ENCODE measurements around the gene MBP. TPM values are rescaled to one million over a fixed set of nuclear protein-coding genes. Genes with fewer than 3 reads are reported as not detected.

Gene MBP
- total RNA-seq, 1 donor from 2014 or later = 92.7 TPM

DNA sequence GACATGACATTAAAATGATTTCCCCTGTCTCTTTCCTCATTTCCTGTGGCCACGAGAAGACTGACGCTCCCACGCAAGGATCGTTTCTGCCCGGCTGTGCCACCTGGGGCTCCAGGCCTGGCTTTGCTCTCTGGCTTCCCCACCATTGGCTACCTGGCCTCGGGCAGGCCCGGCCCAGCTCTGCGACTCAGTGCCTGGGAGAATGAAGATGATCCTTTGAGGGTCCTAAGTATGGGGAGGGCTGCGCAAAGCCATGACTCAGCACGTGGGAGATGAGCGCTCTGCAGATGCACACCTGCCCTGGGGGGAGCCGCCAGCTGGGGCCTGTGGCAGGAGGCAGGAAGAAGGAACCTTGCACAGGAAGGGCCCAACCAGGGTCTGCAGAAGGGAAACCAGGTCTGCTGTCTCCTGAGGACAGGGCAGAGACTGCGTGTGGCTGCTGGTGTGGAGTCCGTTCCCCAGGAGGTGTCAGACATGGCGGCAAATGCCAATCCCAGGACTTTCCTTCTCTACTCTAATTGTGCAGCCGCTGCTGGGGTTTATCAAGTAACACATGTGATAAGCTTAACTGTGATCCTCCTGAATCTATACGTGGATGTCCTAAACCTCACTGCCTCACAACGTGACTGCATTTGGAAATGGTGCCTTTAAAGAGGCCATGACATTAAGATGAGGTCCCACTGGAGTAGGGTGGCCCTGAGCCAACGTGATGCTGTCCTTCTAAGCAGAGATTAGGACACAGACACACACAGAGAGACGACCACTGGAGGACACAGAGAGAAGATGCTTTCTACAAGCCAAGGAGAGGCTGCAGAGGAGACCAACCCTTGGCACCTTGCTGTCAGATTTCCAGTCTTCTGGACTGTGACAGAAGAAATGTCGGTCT, 32.9 kb downstream of the MBP start:
- ATAC-seq (ENCODE audit: low read depth) (no peak), DNase-seq (no peak)
- peaks cover 61% of the 10 kb centered on the region for H3K36me3 Mint-ChIP-seq (ENCODE audit: low read depth)
- TF ChIP-seq, protein P1, sequence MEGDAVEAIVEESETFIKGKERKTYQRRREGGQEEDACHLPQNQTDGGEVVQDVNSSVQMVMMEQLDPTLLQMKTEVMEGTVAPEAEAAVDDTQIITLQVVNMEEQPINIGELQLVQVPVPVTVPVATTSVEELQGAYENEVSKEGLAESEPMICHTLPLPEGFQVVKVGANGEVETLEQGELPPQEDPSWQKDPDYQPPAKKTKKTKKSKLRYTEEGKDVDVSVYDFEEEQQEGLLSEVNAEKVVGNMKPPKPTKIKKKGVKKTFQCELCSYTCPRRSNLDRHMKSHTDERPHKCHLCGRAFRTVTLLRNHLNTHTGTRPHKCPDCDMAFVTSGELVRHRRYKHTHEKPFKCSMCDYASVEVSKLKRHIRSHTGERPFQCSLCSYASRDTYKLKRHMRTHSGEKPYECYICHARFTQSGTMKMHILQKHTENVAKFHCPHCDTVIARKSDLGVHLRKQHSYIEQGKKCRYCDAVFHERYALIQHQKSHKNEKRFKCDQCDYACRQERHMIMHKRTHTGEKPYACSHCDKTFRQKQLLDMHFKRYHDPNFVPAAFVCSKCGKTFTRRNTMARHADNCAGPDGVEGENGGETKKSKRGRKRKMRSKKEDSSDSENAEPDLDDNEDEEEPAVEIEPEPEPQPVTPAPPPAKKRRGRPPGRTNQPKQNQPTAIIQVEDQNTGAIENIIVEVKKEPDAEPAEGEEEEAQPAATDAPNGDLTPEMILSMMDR (IDR thresholded peaks at IDR 0.05) = no peak
- H3K27me3 Mint-ChIP-seq = no peaks in the 10 kb centered on the region
- intact Hi-C loops (cut with micrococcal nuclease) = loop anchor here (5.0 kb wide), 1 partner anchor 97 kb away; no protein-coding TSS in a partner anchor
- peaks cover 84% of the 10 kb centered on the region for H3K4me1 Mint-ChIP-seq
- ChIA-PET CTCF (interaction anchor here (1.5 kb wide), 1 partner anchor 112 kb away, joined by 4 read pairs; no protein-coding TSS in a partner anchor), POLR2A (interaction anchor here (0.9 to 5.8 kb wide), 5 partner anchors 23 to 46 kb away, joined by 3 to 171 read pairs (median 40); partner anchors contain the start of gene MBP)
- H3K9me3 Mint-ChIP-seq = no peaks in the 10 kb centered on the region
- H3K27ac Mint-ChIP-seq = peak overlapping the region; percentile 76
- peak overlapping the region; percentile 56 for H3K4me3 Mint-ChIP-seq

DNA sequence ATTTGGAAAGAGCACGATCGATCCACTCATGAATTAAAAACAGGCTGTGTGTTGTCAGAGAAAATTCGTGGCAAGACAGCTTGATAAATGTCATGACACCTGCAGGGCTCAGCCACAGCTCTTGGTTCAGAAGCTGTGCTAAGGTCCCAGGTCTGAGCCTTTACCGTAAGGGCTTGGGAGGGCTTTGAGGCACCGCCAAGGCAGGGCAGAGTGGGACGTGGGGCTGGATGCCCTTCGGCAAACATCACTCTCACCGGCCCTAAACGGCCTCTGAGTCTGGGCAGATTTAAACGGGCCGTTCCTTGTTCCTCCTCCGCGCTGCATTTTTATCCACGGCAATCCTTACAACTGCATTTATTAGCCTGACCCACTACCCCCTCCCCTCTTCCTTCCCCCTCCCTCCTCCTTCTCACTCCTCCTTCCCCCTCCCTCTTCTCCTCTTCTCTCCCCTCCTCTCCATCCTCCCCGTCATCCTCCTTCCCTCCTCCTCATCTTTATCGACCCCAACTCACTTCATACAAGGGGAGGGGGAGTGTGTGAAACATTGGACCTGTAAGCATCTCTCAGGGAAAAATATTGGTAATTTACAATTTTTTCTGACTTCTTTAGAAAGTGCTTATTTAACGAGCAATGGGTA, 33.9 kb downstream of the MBP start:
- peaks cover 58% of the 10 kb centered on the region for H3K36me3 Mint-ChIP-seq (ENCODE audit: low read depth)
- intact Hi-C loops (cut with micrococcal nuclease) = no loop called here

DNA sequence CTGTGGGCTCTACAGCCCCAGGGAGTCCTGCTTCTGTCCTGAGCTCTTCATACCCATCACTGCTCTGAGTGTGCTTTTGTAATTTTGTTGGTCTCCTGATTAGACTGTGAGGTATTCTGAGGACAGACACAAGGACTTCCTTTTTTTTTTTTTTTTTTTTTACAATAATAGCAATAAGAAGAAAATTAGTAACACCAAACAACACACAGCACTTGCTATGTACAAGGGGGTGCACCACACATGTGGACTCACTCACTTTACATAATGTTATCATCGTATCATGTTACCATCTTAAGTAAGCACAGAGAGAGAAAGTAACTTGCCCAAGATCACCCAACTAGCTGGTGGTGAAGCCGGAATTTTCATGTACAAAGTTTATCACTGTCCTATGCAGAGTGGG, 34.6 kb downstream of the MBP start:
- TF ChIP-seq, protein P1 (IDR thresholded peaks at IDR 0.05) = no peak
- ChIA-PET CTCF (interaction anchor here (0.9 to 1.8 kb wide), 2 partner anchors 31 to 98 kb away, joined by 3 to 5 read pairs; no protein-coding TSS in a partner anchor), POLR2A (interaction anchor here (0.7 to 5.8 kb wide), 8 partner anchors 8 to 95 kb away, joined by 3 to 171 read pairs (median 5); partner anchors contain the start of gene MBP)
- ATAC-seq (ENCODE audit: low read depth) = no peak
- Mint-ChIP-seq H3K4me3 (no peak overlapping the region), H3K36me3 (ENCODE audit: low read depth) (peaks cover 57% of the 10 kb centered on the region), H3K9me3 (no peaks in the 10 kb centered on the region), H3K27me3 (no peaks in the 10 kb centered on the region), H3K4me1 (peaks cover 71% of the 10 kb centered on the region), H3K27ac (no peak overlapping the region)
- DNase-seq = no peak
- intact Hi-C loops (cut with micrococcal nuclease) = no loop called here

More for the DNA sequence above, 33.9 kb downstream of the MBP start:
- POLR2A ChIA-PET = interaction anchor here (0.9 to 5.8 kb wide), 4 partner anchors 9 to 34 kb away, joined by 3 to 171 read pairs (median 42); partner anchors contain the start of gene MBP
- TF ChIP-seq, protein P1 (IDR thresholded peaks at IDR 0.05) = no peak
- no peak for ATAC-seq (ENCODE audit: low read depth)
- H3K27me3 Mint-ChIP-seq = no peaks in the 10 kb centered on the region
- peaks cover 77% of the 10 kb centered on the region for H3K4me1 Mint-ChIP-seq
- H3K27ac Mint-ChIP-seq = peak overlapping the region; percentile 76
- CTCF ChIA-PET = interaction anchor here (1.8 kb wide), 1 partner anchor 32 kb away, joined by 5 read pairs; no protein-coding TSS in a partner anchor
- no peak for DNase-seq
- H3K9me3 Mint-ChIP-seq = no peaks in the 10 kb centered on the region
- no peak overlapping the region for H3K4me3 Mint-ChIP-seq

DNA sequence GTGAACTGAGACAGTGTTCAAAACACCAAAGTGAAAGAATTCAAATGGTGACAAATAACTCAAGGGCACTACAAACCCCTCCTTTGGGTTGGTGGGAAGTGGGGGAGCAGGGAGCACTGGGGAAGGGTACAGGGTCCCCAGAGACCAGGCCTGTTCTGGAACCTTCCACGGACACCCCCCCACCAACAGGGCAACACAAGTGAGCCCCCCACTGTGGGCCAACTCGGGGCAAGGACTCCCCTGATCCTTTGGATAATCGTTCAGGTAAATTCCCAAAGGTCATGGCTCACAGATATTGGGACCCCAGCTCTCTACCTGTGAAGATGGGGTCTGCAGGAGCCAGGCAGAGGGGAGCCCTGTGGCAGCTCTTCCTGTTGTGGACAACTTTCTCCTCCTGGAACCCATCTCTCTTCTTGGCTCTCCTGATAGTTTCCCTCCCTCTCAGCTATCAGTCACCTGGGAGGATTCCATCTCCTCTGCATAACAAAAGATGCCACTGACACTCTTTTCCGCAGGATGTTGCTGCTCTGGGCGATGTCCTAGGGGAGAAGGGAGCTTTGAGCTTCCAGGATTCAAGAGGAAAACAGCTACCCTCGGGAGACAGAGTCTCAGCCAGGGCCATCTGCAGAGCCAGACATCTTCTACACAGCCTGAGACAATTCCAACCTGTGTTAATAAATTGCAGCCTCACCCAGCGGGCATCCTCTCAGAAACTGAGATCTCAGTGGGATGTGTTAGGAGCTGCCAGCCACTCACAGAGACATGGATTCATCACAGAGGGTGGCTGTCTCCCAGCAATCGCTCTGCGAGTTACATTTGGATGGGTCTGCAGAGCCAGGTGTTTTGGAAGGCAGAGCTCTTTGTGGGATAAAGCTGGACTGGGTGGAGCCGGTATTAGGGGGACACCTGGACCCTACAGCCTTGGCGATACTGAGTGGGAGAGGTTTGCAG, 35.4 kb downstream of the MBP start:
- DNase-seq (no peak), ATAC-seq (ENCODE audit: low read depth) (no peak)
- no peaks in the 10 kb centered on the region for H3K9me3 Mint-ChIP-seq
- peaks cover 65% of the 10 kb centered on the region for H3K4me1 Mint-ChIP-seq
- H3K27me3 Mint-ChIP-seq = no peaks in the 10 kb centered on the region
- peak overlapping the region; percentile 56 for H3K27ac Mint-ChIP-seq
- TF ChIP-seq, protein P1 (IDR thresholded peaks at IDR 0.05) = no peak
- ChIA-PET POLR2A (interaction anchor here (0.7 to 5.8 kb wide), 8 partner anchors 10 to 94 kb away, joined by 3 to 171 read pairs (median 5); partner anchors contain the start of gene MBP), CTCF (interaction anchor here (0.9 to 1.8 kb wide), 3 partner anchors 30 to 115 kb away, joined by 3 to 5 read pairs (median 3); no protein-coding TSS in a partner anchor)
- peaks cover 64% of the 10 kb centered on the region for H3K36me3 Mint-ChIP-seq (ENCODE audit: low read depth)
- intact Hi-C loops (cut with micrococcal nuclease) = no loop called here
- H3K4me3 Mint-ChIP-seq = no peak overlapping the region
